Left ventricle myocardium inferior (tissue), 1 donor: ENCODE measurements around the gene CIDEB. TPM values are rescaled to one million over a fixed set of nuclear protein-coding genes. Genes with fewer than 3 reads are reported as not detected.

ENCODE experiments used
- DNase-seq: peaks from one replicate; pipeline ENCODE4 v3.0.0-alpha.2; 2020
- H3K27ac ChIP-seq: fragments of 200-600 bp; replicated peaks from 2 replicates; pipeline ENCODE4 v1.8.0; 2021
- H3K27me3 ChIP-seq: fragments of 200-600 bp; 2 replicates; pipeline ENCODE4 v1.8.0; 2021; ENCODE audit warnings: low read depth
- H3K36me3 ChIP-seq: fragments of 200-600 bp; 2 replicates; pipeline ENCODE4 v1.8.0; 2021
- H3K4me1 ChIP-seq: fragments of 200-600 bp; 2 replicates; pipeline ENCODE4 v1.8.0; 2021
- H3K4me3 ChIP-seq: fragments of 200-600 bp; 2 replicates; pipeline ENCODE4 v1.8.0; 2021; ENCODE audit warnings: mild to moderate bottlenecking, moderate library complexity
- H3K9me3 ChIP-seq: fragments of 200-600 bp; replicated peaks from 2 replicates; pipeline ENCODE4 v1.8.0; 2021
- intact Hi-C: fragments of 100-400 bp; cut with micrococcal nuclease; formaldehyde crosslinking; loops from one replicate; pipeline ENCODE4 v1.11.0; 2022
- total RNA-seq: library from RNA; stranded (reverse); fragmentation: NEBNext Ultra II Directional; extraction: Animal tissue kit (Norgen Biotek cat#: 25700); gene quantifications from one replicate; pipeline ENCODE4 v1.2.1, GENCODE V29; 2021
- TF ChIP-seq, protein P1 (sequence below): fragments of 200-600 bp; IDR thresholded peaks from 2 replicates; pipeline ENCODE4 v1.8.0; 2021; ENCODE audit warnings: antibody characterized with exemption, mild to moderate bottlenecking, borderline replicate concordance
- donor health status: DM: no; HTN: yes; CAD: no; lungs with severe emphysema.

CIDEB gene
- total RNA-seq, 1 donor from 2014 or later: 3.1 TPM

GRCh38 chr14:24337144-24337823 is 29.5 kb upstream of the CIDEB start:
- Histone ChIP-seq H3K27ac (no peak overlapping the region), H3K27me3 (peaks cover 93% of the 10 kb centered on the region), H3K4me3 (no peak overlapping the region), H3K4me1 (peaks cover 58% of the 10 kb centered on the region), H3K9me3 (no peaks in the 10 kb centered on the region), H3K36me3 (no peaks in the 10 kb centered on the region)
- no peak for DNase-seq
- TF ChIP-seq, protein P1, sequence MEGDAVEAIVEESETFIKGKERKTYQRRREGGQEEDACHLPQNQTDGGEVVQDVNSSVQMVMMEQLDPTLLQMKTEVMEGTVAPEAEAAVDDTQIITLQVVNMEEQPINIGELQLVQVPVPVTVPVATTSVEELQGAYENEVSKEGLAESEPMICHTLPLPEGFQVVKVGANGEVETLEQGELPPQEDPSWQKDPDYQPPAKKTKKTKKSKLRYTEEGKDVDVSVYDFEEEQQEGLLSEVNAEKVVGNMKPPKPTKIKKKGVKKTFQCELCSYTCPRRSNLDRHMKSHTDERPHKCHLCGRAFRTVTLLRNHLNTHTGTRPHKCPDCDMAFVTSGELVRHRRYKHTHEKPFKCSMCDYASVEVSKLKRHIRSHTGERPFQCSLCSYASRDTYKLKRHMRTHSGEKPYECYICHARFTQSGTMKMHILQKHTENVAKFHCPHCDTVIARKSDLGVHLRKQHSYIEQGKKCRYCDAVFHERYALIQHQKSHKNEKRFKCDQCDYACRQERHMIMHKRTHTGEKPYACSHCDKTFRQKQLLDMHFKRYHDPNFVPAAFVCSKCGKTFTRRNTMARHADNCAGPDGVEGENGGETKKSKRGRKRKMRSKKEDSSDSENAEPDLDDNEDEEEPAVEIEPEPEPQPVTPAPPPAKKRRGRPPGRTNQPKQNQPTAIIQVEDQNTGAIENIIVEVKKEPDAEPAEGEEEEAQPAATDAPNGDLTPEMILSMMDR: no peak
- intact Hi-C loops: no loop called here

GRCh38 chr14:24335461-24336171 is 27.8 kb upstream of the CIDEB start:
- peak overlapping the region; percentile 95 for H3K27ac ChIP-seq
- peak overlapping the region; percentile 78 for H3K4me3 ChIP-seq
- H3K27me3 ChIP-seq: peaks cover 81% of the 10 kb centered on the region
- H3K36me3 ChIP-seq: peaks cover 5% of the 10 kb centered on the region
- TF ChIP-seq, protein P1: no peak
- DNase-seq: no peak
- peaks cover 65% of the 10 kb centered on the region for H3K4me1 ChIP-seq
- intact Hi-C loops: no loop called here
- no peaks in the 10 kb centered on the region for H3K9me3 ChIP-seq

GRCh38 chr14:24334431-24335291 is 26.9 kb upstream of the CIDEB start, which contains the start of gene ADCY4:
Gene ADCY4 (minus strand): TSS chr14:24335071. CDS start chr14:24334652, 419 bp downstream.
- Histone ChIP-seq H3K36me3 (peaks cover 5% of the 10 kb centered on the region), H3K4me3 (peak within 1 kb of the TSS; percentile 78), H3K4me1 (peaks cover 59% of the 10 kb centered on the region), H3K27ac (peak within 1 kb of the TSS; percentile 95), H3K27me3 (peaks cover 72% of the 10 kb centered on the region), H3K9me3 (no peaks in the 10 kb centered on the region)
- intact Hi-C loops: loop anchor here (5.0 kb wide), 1 partner anchor 103 kb away; no protein-coding TSS in a partner anchor
- TF ChIP-seq, protein P1: no peak
- peak; percentile 68 for DNase-seq

DNA sequence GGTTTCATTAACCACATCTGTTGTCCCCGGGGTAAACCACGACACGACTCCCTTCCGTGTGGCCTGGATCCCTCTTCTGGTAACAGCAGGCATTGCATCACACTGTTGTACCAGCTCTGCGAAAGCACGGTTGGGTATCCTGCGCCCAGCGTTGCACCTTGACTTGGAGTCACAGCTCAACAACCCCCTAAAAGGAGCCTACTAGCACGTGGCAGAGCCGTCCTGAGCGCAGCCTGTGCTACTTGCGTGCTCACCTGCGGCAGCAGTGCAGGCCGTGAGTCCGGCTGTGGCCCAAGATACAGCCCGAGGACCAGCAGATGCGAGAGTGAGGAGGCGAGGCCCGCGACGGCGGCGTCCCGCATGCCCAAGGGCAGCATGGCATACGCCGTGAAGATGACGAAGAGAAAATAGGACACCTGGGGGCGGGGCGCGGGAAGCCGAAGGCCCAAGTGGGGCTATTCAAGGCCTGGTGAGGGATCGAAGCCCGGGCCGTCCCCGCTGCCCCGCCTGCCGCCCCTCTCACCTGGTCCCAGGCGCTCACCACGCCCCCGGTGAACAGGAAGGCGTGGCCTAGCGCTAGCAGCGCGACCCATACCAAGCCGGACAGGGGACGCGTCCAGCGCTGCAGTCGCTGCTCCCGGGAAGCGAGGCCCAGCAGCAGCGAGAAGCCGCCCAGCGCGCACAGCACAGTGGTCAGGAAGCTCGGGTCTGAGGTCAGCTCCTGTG is 24.7 kb upstream of the CIDEB start:
- TF ChIP-seq, protein P1: peak; percentile 77
- Histone ChIP-seq H3K27me3 (peaks cover 49% of the 10 kb centered on the region), H3K4me1 (peaks cover 40% of the 10 kb centered on the region), H3K27ac (peak overlapping the region; percentile 95), H3K9me3 (no peaks in the 10 kb centered on the region), H3K4me3 (peak overlapping the region; percentile 78), H3K36me3 (peaks cover 5% of the 10 kb centered on the region)
- intact Hi-C loops: loop anchor here (5.0 kb wide), 1 partner anchor 105 kb away; no protein-coding TSS in a partner anchor
- peak; percentile 52 for DNase-seq
